Stomach smooth muscle (tissue), 2 donors: ENCODE measurements around the gene DEFB116.
"Not testable (repeated sequence)": the region's sequence is repeated elsewhere in the genome, so short reads cannot be mapped to it uniquely, and the experiment has no call there.

Experiments
- H3K27ac ChIP-seq: one replicate; pipeline ENCODE4 v1.7.0; 2013; ENCODE audit warnings: mild to moderate bottlenecking, low read length, inconsistent platforms
- H3K27me3 ChIP-seq, 2 donors: one replicate each; pipeline ENCODE4 v1.7.0; 2013; ENCODE audit warnings: low read length in 2 of 2; ENCODE audit not compliant: insufficient read depth in 2 of 2, control insufficient read depth in 1 of 2
- H3K36me3 ChIP-seq, 2 donors: one replicate each; pipeline ENCODE4 v1.7.0; 2013; ENCODE audit warnings: low read length in 2 of 2; ENCODE audit not compliant: control insufficient read depth in 2 of 2, insufficient read depth in 2 of 2
- H3K4me1 ChIP-seq: one replicate; pipeline ENCODE4 v1.7.0; 2013; ENCODE audit warnings: low read length; ENCODE audit not compliant: control insufficient read depth, insufficient read depth
- H3K4me3 ChIP-seq, 2 donors: one replicate each; pipeline ENCODE4 v1.7.0; 2013; ENCODE audit warnings: low read length in 2 of 2
- H3K9ac ChIP-seq, 2 donors: one replicate each; pipeline ENCODE4 v1.7.0; 2013; ENCODE audit warnings: low read length in 2 of 2, mild to moderate bottlenecking in 1 of 2
- H3K9me3 ChIP-seq, 2 donors: one replicate each; pipeline ENCODE4 v1.7.0; 2013; ENCODE audit warnings: low read length in 2 of 2; ENCODE audit not compliant: control insufficient read depth in 2 of 2
- donor health status: healthy.
- donor health status: Pancreatic carcinoma.

The DEFB116 gene, protein sequence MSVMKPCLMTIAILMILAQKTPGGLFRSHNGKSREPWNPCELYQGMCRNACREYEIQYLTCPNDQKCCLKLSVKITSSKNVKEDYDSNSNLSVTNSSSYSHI

DNA sequence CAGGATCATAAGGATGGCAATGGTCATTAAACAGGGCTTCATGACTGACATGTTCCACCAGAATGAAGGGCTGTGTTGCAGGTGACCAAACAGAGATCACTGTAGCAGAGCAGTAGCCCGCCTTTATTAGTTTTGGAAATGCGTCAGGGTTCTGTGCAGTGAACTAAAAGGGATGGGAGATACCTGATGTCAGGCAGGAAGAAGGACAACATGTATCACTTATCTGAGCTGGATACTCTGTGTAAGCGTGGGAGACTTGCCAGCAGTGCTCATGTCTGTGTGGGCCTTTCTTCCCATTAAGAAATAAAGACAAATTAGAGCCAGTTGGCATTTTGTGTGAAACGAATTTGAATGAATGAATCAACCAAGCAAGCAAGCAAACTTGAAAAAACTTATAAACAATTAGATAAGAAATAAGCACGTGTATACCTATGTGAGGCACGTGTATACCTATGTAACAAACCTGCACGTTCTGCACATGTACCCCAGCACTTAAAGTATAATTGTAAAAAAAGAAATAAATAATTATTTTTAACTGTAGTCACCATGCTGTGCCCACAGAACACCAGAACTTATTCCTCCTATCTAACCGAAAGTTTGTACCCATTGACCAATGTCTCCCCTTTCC, at the start of gene DEFB116:
Gene DEFB116, minus strand, starts transcription at position 51 of the 628 bp plus-strand sequence. Its CDS starts 0 bp downstream, at position 51.
- Histone ChIP-seq H3K4me1 (no peaks in the 10 kb centered on the region), H3K36me3 (no peaks in the 10 kb centered on the region), H3K4me3 (no peak within 1 kb of the TSS)

DNA sequence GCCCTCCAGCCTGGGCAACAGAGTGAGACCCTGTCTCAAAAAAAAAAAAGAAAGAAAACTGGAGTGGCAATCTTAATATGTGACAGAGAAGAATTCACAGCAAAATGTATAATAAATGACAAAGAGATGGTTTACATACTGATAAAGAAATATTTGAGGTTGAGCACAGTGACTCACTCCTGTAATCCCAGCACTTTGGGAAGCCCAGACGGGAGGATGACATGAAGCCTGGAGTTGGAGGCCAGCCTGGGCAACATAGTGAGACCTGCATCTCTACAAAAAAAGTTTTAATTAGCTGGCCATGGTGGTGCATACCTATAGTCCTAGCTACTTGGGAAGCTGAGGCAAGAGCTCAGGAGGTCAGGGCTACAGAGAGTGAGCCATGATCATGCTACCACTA, 47.6 kb upstream of the DEFB116 start:
- no peaks in the 10 kb centered on the region for H3K27me3 ChIP-seq
- H3K36me3 ChIP-seq = no peaks in the 10 kb centered on the region
- H3K27ac ChIP-seq = no peak overlapping the region
- no peak overlapping the region for H3K9ac ChIP-seq
- H3K4me3 ChIP-seq = no peak overlapping the region
- no peaks in the 10 kb centered on the region for H3K9me3 ChIP-seq
- no peaks in the 10 kb centered on the region for H3K4me1 ChIP-seq

More for the DNA sequence above, at the start of gene DEFB116:
- H3K9ac ChIP-seq = no peak within 1 kb of the TSS
- H3K27me3 ChIP-seq = no peaks in the 10 kb centered on the region
- H3K27ac ChIP-seq = no peak within 1 kb of the TSS
- peaks cover 4 to 7% of the 10 kb centered on the region in 2 donors for H3K9me3 ChIP-seq

DNA sequence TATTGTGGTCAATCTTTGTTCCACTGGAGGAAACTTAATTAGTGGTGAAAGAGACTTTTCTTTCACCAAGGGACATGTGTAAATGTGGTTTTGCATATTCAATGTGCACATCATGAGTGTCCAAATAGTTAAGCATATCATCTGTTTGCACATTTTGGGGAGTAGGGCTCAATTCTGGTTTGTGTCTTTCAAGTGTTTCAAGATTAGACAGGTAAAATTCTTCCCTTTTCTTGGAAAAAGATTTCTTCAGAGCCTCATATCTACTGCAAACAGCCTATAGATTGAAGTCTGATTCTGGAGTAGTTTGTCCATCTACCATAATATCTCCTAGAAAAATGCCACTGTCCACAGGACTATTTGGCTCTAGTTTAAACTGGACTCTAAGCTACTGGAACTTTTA, 33.1 kb upstream of the DEFB116 start:
- Histone ChIP-seq H3K4me3 (no peak overlapping the region), H3K9me3 (no peaks in the 10 kb centered on the region), H3K36me3 (no peaks in the 10 kb centered on the region), H3K4me1 (no peaks in the 10 kb centered on the region), H3K27me3 (no peaks in the 10 kb centered on the region), H3K27ac (no peak overlapping the region), H3K9ac (no peak overlapping the region)

DNA sequence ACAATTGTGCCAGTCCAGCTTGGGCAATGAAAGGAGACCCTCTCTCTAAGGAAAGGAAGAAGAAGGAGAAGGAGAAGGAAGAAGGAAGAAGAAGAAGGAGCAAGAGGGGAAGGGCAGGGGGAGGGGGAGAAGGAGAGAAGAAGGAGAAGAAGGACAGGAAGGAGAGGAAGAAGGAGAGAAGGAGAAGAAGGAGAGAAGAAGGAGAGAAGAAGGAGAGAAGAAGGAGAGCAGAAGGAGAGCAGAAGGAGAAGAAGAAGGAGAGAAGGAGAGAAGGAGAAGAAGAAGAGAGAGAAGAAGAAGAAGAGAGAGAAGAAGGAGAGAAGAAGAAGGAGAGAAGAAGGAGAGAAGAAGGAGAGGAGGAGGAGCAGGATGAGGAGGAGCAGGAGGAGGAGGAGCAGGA, 22.5 kb upstream of the DEFB116 start:
- H3K36me3 ChIP-seq = no peaks in the 10 kb centered on the region
- no peak overlapping the region for H3K27ac ChIP-seq
- H3K27me3 ChIP-seq = no peaks in the 10 kb centered on the region
- no peaks in the 10 kb centered on the region for H3K4me1 ChIP-seq
- no peak overlapping the region for H3K9ac ChIP-seq
- H3K9me3 ChIP-seq = peaks cover 3 to 4% of the 10 kb centered on the region in 2 donors
- no peak overlapping the region for H3K4me3 ChIP-seq

DNA sequence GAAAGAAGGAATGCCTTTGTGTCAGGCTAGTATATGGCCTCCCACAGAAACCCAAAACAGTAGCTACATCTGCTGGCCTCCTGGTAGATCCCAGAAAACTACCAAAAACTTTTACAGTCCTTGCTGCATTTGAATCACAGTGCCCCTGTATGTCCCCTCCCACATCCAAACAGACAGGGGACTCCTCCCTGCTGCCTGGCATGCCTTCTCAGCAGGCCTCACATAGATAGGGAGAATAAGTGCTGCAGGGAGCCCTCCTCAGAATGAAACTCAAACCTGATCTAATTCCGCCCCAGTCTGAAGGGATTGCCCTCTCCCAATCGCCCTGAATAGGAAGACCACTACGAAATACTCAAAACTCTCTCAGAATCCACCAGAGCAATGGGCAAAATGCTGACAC, 14.1 kb upstream of the DEFB116 start:
- Histone ChIP-seq H3K9me3 (peaks cover 0 to 6% of the 10 kb centered on the region in 2 donors), H3K36me3 (no peaks in the 10 kb centered on the region), H3K27ac (no peak overlapping the region), H3K4me3 (no peak overlapping the region), H3K27me3 (no peaks in the 10 kb centered on the region), H3K9ac (no peak overlapping the region), H3K4me1 (no peaks in the 10 kb centered on the region)

DNA sequence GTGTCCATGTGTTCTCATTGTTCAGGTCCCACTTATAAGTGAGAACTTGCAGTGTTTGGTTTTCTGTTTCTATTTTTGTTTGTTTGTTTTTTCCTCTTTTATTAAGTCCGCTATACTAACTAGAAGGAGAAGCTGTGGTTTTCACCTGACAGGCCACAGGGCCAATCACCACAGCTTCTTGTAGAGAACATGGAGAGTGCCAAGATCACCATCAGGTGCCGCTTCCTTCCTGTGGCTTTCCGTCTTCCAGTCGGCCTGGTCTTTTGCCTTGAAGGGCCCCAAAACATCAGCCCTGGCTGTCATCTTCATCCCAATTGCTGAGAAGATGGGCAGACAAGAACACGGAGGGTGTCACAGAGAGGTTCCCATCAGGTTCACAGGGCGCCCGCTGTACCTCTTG, 23.4 kb downstream of the DEFB116 start:
- H3K4me3 ChIP-seq, H3K9me3 ChIP-seq, H3K36me3 ChIP-seq, H3K4me1 ChIP-seq, H3K9ac ChIP-seq, H3K27ac ChIP-seq, H3K27me3 ChIP-seq: not testable (repeated sequence)

DNA sequence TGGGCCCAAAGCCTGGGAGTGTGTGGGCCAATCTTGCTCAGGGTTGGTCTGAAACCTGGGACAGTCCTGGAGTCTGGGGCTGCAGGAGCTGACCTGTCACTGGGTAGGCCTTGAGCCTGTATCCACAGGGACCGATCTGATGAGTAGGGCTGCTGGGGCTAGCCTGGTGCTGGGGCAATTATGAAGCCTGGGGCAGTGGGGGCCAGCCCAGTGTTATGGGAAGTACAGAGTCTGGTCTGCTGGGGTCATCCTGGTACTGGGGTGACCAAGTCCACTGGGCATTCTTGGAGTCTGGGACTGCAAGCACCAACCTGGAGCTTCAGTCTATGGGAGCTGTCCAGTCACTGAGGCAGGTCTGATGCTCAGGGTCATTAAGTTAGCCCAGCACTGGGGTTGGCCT, 30.2 kb downstream of the DEFB116 start:
- no peak overlapping the region for H3K4me3 ChIP-seq
- H3K9ac ChIP-seq = no peak overlapping the region
- H3K36me3 ChIP-seq = no peaks in the 10 kb centered on the region
- H3K27ac ChIP-seq = no peak overlapping the region
- no peaks in the 10 kb centered on the region for H3K27me3 ChIP-seq
- peaks cover 0 to 17% of the 10 kb centered on the region in 2 donors for H3K9me3 ChIP-seq
- no peaks in the 10 kb centered on the region for H3K4me1 ChIP-seq

DNA sequence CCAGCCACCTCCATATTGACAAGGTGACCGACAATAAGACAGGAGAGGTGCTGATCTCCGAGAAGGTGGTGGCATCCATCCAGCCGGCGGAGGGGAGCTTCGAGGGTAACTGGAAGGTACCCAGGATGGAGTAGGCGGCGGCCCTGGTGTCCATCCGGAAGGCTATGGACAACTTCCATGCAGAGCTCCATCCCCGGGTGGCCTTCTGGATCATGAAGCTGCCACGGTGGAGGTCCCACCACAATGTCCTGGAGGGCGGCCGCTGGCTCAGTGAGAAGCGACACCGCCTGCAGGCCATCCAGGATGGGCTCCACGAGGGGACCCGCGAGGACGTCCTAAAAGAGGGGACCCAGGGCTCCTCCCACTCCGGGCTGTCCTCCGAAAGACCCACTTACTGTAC, 33.9 kb downstream of the DEFB116 start:
- no peak overlapping the region for H3K4me3 ChIP-seq
- H3K4me1 ChIP-seq = no peaks in the 10 kb centered on the region
- H3K36me3 ChIP-seq = no peaks in the 10 kb centered on the region
- H3K27ac ChIP-seq = no peak overlapping the region
- H3K9me3 ChIP-seq = peaks cover 11 to 26% of the 10 kb centered on the region in 2 donors
- H3K9ac ChIP-seq = no peak overlapping the region
- no peaks in the 10 kb centered on the region for H3K27me3 ChIP-seq

DNA sequence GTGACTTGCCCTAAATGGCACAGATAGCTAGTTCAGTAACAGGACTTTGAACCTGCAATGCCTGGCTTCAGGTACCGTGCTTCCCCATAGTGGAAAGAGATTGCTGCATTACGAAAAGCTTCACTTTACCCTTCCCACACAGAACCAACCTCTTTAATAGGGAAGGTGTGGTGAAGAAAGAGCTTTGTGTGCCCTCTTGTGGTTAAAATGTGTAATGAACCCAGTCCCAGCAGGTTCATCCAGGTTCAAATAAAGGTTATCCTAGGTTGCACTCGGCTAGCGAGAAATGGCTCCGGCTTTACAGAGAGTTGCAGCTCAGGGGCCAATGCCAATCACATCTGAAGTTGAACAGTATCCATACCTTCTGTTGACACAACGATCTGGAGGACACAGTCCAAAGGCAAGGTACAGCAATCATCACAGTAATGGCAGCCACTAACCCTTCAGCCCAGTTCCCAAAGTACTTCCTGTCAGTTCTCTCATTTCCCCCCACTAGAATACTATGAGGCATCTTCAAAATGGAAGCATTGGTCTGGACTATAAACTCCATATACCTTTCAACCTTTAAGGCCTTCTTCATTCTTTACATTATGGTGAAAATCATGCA, 48.0 kb downstream of the DEFB116 start:
- no peaks in the 10 kb centered on the region for H3K4me1 ChIP-seq
- no peak overlapping the region for H3K27ac ChIP-seq
- no peaks in the 10 kb centered on the region for H3K27me3 ChIP-seq
- H3K4me3 ChIP-seq = no peak overlapping the region
- H3K9me3 ChIP-seq = peaks cover 0 to 2% of the 10 kb centered on the region in 2 donors
- H3K9ac ChIP-seq = no peak overlapping the region
- H3K36me3 ChIP-seq = no peaks in the 10 kb centered on the region

DNA sequence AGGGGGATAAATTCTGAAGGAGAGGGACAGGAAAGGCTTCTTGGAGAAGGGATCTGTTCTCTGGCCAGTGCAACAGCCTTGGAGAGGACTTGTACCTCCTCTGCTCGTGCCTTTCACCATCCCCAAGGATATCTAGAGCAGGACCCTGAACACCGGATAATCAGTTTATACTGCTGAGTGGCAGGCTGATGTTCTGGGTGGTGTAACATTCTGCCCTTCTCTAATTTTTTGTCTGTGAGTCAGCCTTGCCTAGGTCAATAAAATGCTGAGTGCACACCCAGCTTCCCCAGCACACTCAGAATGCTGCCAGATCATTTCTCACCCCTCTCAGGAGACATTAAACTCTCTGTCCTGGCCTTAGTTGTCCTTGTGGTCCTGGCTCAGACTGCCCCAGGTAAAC, 51.0 kb downstream of the DEFB116 start, which contains the start of gene DEFB115:
Gene DEFB115, plus strand, starts transcription at position 301 of the 400 bp plus-strand sequence. Its CDS starts 0 bp downstream, at position 301.
- Histone ChIP-seq H3K27me3 (no peaks in the 10 kb centered on the region), H3K27ac (no peak within 1 kb of the TSS), H3K9me3 (peaks cover 0 to 2% of the 10 kb centered on the region in 2 donors), H3K36me3 (no peaks in the 10 kb centered on the region), H3K4me1 (no peaks in the 10 kb centered on the region), H3K4me3 (no peak within 1 kb of the TSS), H3K9ac (no peak within 1 kb of the TSS)

DNA sequence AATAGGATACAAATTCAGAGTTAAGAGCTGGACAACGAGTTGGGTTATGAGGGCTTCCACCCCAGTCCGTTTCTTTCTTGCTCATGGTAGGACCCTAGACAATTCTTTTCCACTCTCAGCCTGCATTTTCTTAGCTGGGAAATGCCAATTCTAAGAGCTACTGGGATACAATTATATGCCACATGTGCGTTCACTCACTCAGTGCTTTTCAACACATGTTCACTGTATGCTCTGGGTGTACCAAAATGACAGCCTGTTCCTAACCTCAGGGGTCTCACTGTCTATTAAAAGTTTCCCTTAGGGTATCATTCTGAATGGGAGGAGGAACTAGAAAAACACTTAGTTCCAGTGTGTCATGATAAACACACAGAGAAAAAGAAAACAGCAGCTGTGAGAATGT, 51.4 kb downstream of the DEFB116 start:
- no peak overlapping the region for H3K4me3 ChIP-seq
- H3K9ac ChIP-seq = no peak overlapping the region
- H3K9me3 ChIP-seq = peaks cover 0 to 2% of the 10 kb centered on the region in 2 donors
- no peaks in the 10 kb centered on the region for H3K27me3 ChIP-seq
- no peaks in the 10 kb centered on the region for H3K4me1 ChIP-seq
- no peaks in the 10 kb centered on the region for H3K36me3 ChIP-seq
- H3K27ac ChIP-seq = no peak overlapping the region
